HL-60 (cell line): ENCODE data around the gene MIPOL1.

ENCODE experiments used
- CTCF ChIP-seq: IDR thresholded peaks from one replicate; pipeline ENCODE4 v1.5.1; 2011; ENCODE audit warnings: low read length, control low read depth, inconsistent platforms; ENCODE audit not compliant: insufficient read depth
- POLR2AphosphoS5 ChIP-seq: IDR thresholded peaks from 2 replicates; pipeline ENCODE4 v1.6.1; 2012; ENCODE audit warnings: low read depth
- SPI1 ChIP-seq: IDR thresholded peaks from 2 replicates; pipeline ENCODE4 v1.6.1; 2012; ENCODE audit warnings: low read depth, mild to moderate bottlenecking, borderline replicate concordance

- TF ChIP-seq CTCF: no peak
- TF ChIP-seq POLR2AphosphoS5: no peak
- no peak for TF ChIP-seq SPI1
Observed at GRCh38 chr14:37583358-37584210, 385.8 kb downstream of the MIPOL1 start.
